Bronchial epithelial cell (primary cell): ENCODE data around the gene BRF1. TPM values are rescaled to one million over a fixed set of nuclear protein-coding genes. Genes with fewer than 3 reads are reported as not detected.

Source experiments
- DNase-seq: peaks from one replicate; pipeline ENCODE4 v3.0.0-alpha.2; 2010; ENCODE audit warnings: low read depth
- FAIRE-seq: peaks from 2 replicates; lab custom pipeline; 2011; peaks lifted over from hg19 to GRCh38; lab: Jason Lieb, UNC
- H3K27me3 ChIP-seq: 2 replicates; pipeline ENCODE4 v1.5.1; 2011; ENCODE audit warnings: low read length; ENCODE audit not compliant: control insufficient read depth, insufficient read depth
- H3K36me3 ChIP-seq: 2 replicates; pipeline ENCODE4 v1.5.1; 2011; ENCODE audit warnings: low read length; ENCODE audit not compliant: control insufficient read depth, insufficient read depth
- H3K4me3 ChIP-seq: 2 replicates; pipeline ENCODE4 v1.5.1; 2011; ENCODE audit warnings: mild to moderate bottlenecking, low read depth, low read length, control low read depth
- CTCF ChIP-seq: IDR thresholded peaks from 2 replicates; pipeline ENCODE4 v1.5.1; 2011; ENCODE audit warnings: mild to moderate bottlenecking, moderate library complexity, low read length, control low read depth, inconsistent platforms; ENCODE audit not compliant: insufficient read depth, severe bottlenecking
- total RNA-seq: library from RNA; depleted of rRNA; stranded (reverse); fragments of >200 nt; gene quantifications from 2 replicates; pipeline ENCODE4 v1.2.1, GENCODE V29; 2014

BRF1 gene
- total RNA-seq, 1 donor from 2014 or later: 24.0 TPM

GRCh38 chr14:105187116-105187515 is 113.7 kb downstream of the BRF1 start:
- FAIRE-seq (no peak), DNase-seq (no peak)
- Histone ChIP-seq H3K4me3 (no peak overlapping the region), H3K36me3 (no peaks in the 10 kb centered on the region), H3K27me3 (peaks cover 2% of the 10 kb centered on the region)
- no peak for TF ChIP-seq CTCF

DNA sequence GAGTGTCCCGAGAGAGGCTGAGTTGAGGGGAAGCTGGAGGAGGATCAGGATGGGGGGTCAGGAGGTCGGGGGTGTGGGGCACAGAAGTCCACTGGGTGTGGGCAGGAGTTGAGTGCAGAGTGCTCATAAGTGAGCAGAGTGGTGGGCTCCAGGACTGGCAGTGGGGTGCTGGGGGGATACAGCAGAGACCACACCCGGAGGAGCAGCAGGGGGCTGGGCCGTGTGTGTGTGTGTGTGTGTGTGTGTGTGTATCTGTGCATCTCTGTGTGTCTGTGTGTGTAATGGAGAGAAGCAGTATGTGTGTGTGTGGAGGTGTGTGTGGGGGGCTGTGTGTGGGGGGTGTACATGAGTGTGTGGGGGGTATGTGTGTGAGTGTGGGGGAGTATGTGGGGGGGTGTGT is 114.8 kb downstream of the BRF1 start:
- no peak for TF ChIP-seq CTCF
- H3K27me3 ChIP-seq: peaks cover 2% of the 10 kb centered on the region
- DNase-seq: no peak
- no peaks in the 10 kb centered on the region for H3K36me3 ChIP-seq
- H3K4me3 ChIP-seq: no peak overlapping the region
- no peak for FAIRE-seq

DNA sequence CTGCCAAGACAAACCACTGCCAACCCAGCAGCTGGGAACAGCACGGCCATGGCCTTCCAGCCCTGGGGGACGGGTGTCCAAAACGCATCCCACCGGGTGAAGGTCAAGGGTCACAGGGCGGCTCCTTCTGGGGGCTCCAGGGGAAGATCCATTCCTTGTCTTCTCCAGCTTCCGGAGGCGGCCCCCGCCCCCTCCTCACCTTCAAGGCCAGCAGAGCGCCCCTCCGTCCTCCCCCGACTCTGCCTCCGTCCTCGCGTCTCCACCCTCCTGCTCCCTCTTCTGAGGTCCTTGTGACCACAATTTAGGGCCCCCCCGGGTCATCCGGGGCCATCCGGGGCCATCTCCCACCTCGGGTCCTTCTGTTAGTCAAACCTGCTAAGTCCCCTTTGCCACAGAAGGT is 115.8 kb downstream of the BRF1 start:
- H3K36me3 ChIP-seq: no peaks in the 10 kb centered on the region
- no peak overlapping the region for H3K4me3 ChIP-seq
- TF ChIP-seq CTCF: no peak
- DNase-seq (no peak), FAIRE-seq (no peak)
- H3K27me3 ChIP-seq: peaks cover 2% of the 10 kb centered on the region

DNA sequence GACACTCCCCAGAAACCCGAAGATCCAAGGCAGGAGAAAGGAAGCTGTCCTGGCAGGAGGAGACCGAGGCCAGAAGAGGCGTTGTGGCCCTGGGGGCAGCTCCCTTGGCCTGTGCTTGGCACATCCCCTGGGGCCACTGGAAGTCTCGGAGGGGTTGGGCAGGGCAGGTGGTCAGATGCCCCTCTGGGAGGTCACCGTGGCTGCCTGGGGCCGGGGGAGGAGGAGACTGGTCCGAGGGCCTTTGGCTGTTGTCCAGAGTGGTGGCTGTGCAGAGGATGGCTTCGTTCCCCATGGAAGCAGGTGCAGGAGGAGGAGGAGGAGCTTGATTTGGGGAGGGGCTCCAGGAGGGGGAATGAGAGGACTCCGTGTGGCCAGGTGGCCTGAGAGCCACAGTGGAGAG is 116.3 kb downstream of the BRF1 start:
- Histone ChIP-seq H3K36me3 (no peaks in the 10 kb centered on the region), H3K27me3 (peaks cover 2% of the 10 kb centered on the region), H3K4me3 (no peak overlapping the region)
- no peak for TF ChIP-seq CTCF
- DNase-seq: no peak
- FAIRE-seq: no peak

GRCh38 chr14:105182296-105183020 is 118.3 kb downstream of the BRF1 start:
- Histone ChIP-seq H3K36me3 (no peaks in the 10 kb centered on the region), H3K27me3 (peaks cover 2% of the 10 kb centered on the region), H3K4me3 (no peak overlapping the region)
- DNase-seq: no peak
- no peak for TF ChIP-seq CTCF
- no peak for FAIRE-seq

DNA sequence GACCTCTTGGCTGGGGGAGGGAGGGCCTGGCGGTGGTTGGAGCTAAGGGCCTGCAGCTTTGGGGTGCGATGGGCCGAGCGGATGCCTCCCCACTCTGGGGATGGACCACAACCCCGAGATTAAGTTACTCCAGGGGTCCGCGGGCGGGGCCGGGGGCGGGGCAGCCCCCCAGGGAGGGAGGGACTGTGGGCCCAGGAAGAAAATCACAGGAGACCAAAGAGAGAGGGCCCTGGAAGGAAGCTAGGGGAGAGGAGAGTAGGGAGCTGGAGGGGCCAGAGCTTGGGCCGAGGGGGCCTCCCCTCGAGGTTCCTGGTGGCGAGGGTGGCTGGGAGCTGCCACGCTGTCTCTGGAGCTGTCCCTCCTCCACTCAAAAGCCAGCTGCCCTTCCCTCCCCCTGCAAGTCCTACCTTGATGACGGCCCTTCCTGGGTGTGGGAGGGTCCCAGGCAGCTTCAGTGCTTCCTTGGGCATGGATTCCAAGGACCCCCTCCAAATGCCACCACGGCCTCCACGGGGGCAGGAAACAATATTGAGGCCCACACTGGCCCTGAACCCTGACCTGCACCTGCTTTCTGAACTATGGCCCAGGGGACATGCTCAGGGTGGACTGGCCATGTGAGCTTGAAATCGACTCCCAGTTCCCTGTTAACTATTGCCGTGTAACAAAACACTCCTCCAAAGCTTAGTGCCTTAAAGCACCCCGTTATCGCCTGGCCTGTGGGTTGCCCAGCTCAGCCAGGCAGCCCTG is 119.1 kb downstream of the BRF1 start:
- no peak for TF ChIP-seq CTCF
- no peaks in the 10 kb centered on the region for H3K36me3 ChIP-seq
- FAIRE-seq (no peak), DNase-seq (no peak)
- peaks cover 2% of the 10 kb centered on the region for H3K27me3 ChIP-seq
- no peak overlapping the region for H3K4me3 ChIP-seq
